IgD-negative memory B cell (primary cell): ENCODE results near the gene AGXT. TPM values are rescaled to one million over a fixed set of nuclear protein-coding genes. Genes with fewer than 3 reads are reported as not detected.
A peak's percentile ranks its signal among the peaks of the same experiment; 100 is the strongest.
"Not testable (repeated sequence)": the region's sequence is repeated elsewhere in the genome, so short reads cannot be mapped to it uniquely, and the experiment has no call there.

Experiments used
- H3K27ac Mint-ChIP-seq, 3 donors: one replicate each; pipeline ENCODE4 v1.8.0; 2020 to 2022; ENCODE audit warnings: mild to moderate bottlenecking in 3 of 3, mixed read lengths in 3 of 3, moderate library complexity in 1 of 3
- H3K27me3 Mint-ChIP-seq: one replicate; pipeline ENCODE4 v1.8.0; 2021; ENCODE audit warnings: mixed read lengths
- H3K36me3 Mint-ChIP-seq: one replicate; pipeline ENCODE4 v1.8.0; 2020; ENCODE audit warnings: mild to moderate bottlenecking, mixed read lengths
- H3K4me1 Mint-ChIP-seq, 3 donors: one replicate each; pipeline ENCODE4 v1.8.0; 2020 to 2022; ENCODE audit warnings: mixed read lengths in 3 of 3, mild to moderate bottlenecking in 1 of 3
- H3K4me3 Mint-ChIP-seq, 4 donors: one replicate each; pipeline ENCODE4 v1.8.0; 2020 to 2022; ENCODE audit warnings: mild to moderate bottlenecking in 4 of 4, mixed read lengths in 4 of 4, moderate library complexity in 3 of 4
- H3K9me3 Mint-ChIP-seq, 3 donors: one replicate each; pipeline ENCODE4 v1.8.0; 2020 to 2021; ENCODE audit warnings: mixed read lengths in 3 of 3, mild to moderate bottlenecking in 1 of 3
- polyA plus RNA-seq: library from polyadenylated mRNA; unstranded; fragments of 300-500 nt; fragmentation: Illumina TruSeq; gene quantifications from one replicate; pipeline ENCODE4 v1.2.3, GENCODE V29; 2021

Gene AGXT
- polyA plus RNA-seq, 1 donor from 2014 or later, result not detected

DNA sequence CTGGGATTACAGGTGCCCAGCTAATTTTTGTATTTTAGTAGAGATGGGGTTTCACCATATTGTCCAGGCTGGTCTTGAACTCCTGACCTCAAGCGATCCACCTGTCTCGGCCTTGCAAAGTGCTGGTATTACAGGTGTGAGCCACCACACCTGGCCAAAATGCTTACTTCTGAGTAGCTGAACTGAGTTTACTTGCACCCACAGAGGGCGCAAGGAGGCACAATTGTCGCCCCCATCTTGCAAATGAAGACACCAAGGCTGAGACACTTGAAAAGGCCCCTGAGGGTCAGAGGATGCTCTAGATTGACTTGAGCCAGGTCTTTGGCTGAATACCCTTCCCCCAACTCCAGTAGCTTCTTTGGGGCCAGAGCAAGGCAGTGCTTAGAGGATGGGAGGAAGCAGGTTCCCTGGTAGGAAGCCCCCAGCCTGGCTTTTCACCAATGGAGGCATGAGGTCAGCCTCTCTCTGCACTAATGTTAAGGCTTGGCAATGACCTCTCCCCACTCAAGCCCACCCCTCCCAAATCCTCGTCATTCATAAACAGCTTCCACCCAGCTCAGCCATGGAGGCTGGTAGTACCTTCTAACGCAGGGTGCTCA lies 34.1 kb upstream of the AGXT start:
- Mint-ChIP-seq H3K27ac (peak overlapping the region in 1 of 3 donors; percentile 64), H3K4me1 (peaks cover 0 to 2% (median 2%) of the 10 kb centered on the region in 3 donors), H3K27me3 (peaks cover 9% of the 10 kb centered on the region), H3K4me3 (no peak overlapping the region), H3K9me3 (no peaks in the 10 kb centered on the region), H3K36me3 (peaks cover 1% of the 10 kb centered on the region)

DNA sequence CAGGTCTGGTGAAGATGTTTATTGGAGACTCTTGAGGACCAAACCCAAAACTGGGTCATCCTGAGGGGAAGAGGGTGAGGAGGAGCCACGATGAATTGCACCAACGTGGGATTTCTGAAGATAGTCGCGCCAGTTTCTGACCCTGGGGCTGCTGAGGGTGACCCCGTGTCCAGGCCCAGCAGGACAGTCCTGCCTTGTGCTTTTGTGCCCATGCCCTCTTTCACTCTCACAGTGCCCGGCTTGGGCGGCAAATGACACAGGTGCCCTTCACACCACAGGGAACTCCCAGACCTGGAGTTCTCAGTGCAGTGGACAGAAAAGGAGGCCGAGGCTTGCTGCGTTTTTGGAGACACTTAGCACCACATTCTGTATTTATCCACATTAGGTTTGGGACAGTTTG lies 33.1 kb upstream of the AGXT start:
- H3K4me3 Mint-ChIP-seq, result peak overlapping the region in 1 of 4 donors; percentile 17
- H3K36me3 Mint-ChIP-seq, result peaks cover 1% of the 10 kb centered on the region
- peaks cover 0 to 2% (median 2%) of the 10 kb centered on the region in 3 donors for H3K4me1 Mint-ChIP-seq
- peak overlapping the region in 2 of 3 donors; percentile 32 to 76 for H3K27ac Mint-ChIP-seq
- peaks cover 10% of the 10 kb centered on the region for H3K27me3 Mint-ChIP-seq
- H3K9me3 Mint-ChIP-seq, result no peaks in the 10 kb centered on the region

DNA sequence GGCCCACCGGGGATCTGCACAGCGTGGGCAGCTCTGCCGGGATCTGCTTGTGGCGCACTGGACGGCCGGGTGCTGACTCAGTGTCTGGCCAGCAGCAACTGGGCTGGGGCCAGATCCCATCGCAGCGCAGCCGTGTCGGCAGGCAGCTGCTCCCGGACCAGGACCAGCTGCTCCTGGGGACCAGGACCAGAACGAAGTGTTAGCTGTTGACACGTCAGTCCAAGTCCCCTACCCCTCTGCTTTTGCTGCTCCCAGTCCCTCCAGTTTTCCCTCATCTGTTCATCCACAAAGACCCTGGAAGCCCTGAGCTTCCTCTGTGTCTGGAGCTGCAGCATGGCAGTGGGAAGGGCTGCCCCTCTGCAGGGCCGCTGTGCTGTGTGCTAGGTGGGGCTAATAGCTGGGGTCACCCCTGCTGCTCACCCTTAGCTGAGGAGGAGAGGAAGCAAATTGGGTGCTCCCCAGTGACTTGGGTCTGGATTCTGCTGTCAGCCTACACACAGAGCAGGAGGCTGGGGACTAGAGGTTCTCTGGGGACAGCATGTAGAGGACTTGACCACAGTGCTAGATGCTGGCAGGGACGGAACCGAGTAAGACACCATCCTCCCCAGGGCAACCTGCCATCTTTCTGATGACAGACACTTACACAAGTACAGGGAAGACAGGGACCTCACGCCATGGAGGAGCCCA lies 31.7 kb upstream of the AGXT start:
- Mint-ChIP-seq H3K36me3 (peaks cover 1% of the 10 kb centered on the region), H3K9me3 (no peaks in the 10 kb centered on the region), H3K27ac (no peak overlapping the region), H3K27me3 (peaks cover 10% of the 10 kb centered on the region), H3K4me1 (peaks cover 0 to 2% (median under 1%) of the 10 kb centered on the region in 3 donors), H3K4me3 (no peak overlapping the region)

DNA sequence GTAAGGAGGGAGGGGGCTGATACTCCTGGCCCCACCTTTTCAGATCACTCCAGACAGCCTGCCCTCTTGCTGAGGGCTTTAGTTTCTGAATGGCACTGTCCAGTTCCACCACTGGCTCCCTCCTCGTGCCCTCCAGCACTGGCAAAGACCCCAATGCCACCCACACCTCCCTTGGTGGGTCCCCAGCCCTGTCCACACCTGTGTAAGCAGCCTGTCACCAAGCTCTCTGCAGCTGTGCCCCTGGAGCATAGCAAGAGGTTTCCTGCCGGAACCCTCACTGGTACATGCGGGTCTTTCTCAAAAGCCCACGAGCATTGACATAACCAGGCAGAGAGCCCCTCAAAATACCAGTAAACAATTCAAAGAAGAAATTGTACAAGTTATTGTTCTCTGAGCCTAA lies 31.0 kb upstream of the AGXT start:
- Mint-ChIP-seq H3K4me3 (no peak overlapping the region), H3K27me3 (peaks cover 10% of the 10 kb centered on the region), H3K36me3 (peaks cover 1% of the 10 kb centered on the region), H3K9me3 (peaks cover 0 to 2% (median 0%) of the 10 kb centered on the region in 3 donors), H3K4me1 (peaks cover 0 to 2% (median 0%) of the 10 kb centered on the region in 3 donors), H3K27ac (peak overlapping the region in 1 of 3 donors; percentile 30)

DNA sequence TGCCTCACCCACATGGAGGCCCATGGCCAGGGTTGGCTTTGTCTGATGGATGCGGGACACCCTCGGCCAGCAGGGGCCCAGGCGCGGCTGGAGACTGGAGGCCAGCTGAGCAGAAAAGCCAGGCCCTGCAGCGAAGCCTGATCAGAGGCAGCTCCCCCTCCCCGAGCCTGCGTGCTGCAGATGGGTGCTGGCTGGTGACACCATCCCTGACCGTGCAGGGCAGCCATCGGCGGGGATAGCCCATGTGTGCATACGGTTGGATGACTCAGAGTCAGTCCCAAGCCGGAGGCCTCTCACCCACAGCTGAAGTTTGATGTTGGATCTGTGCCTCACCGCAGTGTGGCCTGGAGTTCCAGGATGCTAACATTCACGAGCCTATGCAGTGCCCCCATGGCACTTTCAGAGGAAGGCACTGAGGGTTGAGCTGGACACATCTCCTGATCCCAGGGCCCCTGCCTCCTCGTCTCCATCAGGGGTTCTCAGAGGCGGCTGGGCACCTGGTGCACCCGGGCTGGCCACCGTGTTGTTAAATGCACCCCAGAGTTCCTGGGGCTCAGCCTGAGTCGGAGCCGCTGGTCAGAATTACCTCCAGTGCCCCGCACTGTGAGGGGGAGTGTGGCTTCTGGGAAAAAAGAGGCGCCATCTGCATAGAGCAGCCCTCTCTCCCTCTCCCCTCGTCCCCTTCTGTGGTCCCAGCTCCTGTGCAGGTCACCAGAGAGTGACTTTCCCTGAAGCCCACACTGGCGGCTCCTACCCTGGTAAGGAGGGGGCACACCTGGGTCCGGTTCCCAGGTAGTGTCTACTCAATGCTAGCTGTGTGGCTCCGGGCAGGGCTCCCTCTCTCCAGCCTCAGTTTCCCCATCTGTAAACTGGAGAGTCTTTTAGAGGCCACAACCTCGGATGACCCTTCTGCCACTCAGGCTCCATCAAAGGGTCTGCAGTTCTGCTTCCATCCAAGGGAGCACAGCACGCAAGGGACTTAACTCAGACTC lies 29.2 kb upstream of the AGXT start:
- peaks cover 10% of the 10 kb centered on the region for H3K27me3 Mint-ChIP-seq
- no peak overlapping the region for H3K27ac Mint-ChIP-seq

DNA sequence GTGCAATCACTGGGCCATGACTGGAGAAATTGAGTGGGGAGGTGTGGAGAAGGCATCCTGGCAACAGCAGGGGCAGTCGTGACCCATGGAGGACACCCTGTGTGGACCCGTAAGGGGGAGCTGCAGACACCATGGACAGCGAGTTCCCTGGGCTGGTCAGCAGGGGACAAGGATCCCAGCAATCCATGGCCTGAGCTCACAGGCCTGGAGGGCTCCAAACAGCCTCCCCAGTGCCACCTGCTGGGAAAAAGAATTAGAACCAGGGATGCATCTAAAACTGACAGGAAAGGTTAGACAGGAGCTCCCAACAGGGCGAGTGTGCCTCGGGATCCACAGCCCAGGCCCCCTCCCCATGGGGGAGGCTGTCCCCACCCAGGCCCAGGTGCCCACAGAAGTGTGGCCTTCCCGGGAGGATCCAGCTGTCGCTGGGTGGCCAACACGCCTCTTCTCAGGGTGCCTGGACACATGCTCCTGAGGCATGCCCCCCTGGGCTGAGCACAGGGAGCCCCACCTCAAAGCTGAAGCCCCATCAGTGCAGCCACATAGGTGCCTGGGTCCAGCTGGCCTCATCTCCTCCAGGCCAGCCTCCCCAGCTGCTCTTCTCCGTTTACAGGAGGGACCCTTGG lies 28.1 kb upstream of the AGXT start:
- no peak overlapping the region for H3K27ac Mint-ChIP-seq

More for the DNA sequence above, 29.2 kb upstream of the AGXT start:
- H3K9me3 Mint-ChIP-seq, result peaks cover 0 to 2% (median 0%) of the 10 kb centered on the region in 3 donors
- peaks cover 0 to 2% (median 0%) of the 10 kb centered on the region in 3 donors for H3K4me1 Mint-ChIP-seq
- peaks cover 1% of the 10 kb centered on the region for H3K36me3 Mint-ChIP-seq
- H3K4me3 Mint-ChIP-seq, result no peak overlapping the region

DNA sequence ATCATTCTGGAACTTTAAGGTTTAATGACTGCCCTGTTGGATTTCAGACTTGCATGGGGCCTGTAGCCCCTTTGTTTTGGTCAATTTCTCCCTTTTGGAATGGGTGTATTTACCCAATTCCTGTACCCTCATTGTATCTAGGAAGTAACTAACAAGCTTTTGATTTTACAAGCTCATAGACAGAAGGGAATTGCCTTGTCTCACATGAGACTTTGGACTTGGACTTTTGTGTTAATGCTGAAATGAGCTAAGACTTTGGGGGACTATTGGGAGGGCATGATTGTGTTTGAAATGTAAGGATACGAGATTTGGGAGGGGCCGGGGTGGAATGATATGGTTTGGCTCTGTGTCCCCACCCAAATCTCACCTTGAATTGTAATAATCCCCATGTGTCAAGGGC lies 22.3 kb upstream of the AGXT start:
- H3K27me3 Mint-ChIP-seq, H3K4me1 Mint-ChIP-seq, H3K36me3 Mint-ChIP-seq, H3K9me3 Mint-ChIP-seq, H3K4me3 Mint-ChIP-seq, H3K27ac Mint-ChIP-seq: not testable (repeated sequence)

More for the DNA sequence above, 28.1 kb upstream of the AGXT start:
- Mint-ChIP-seq H3K36me3 (peaks cover 6% of the 10 kb centered on the region), H3K27me3 (peaks cover 10% of the 10 kb centered on the region), H3K4me1 (no peaks in the 10 kb centered on the region), H3K9me3 (peaks cover 0 to 3% (median 2%) of the 10 kb centered on the region in 3 donors), H3K4me3 (no peak overlapping the region)

DNA sequence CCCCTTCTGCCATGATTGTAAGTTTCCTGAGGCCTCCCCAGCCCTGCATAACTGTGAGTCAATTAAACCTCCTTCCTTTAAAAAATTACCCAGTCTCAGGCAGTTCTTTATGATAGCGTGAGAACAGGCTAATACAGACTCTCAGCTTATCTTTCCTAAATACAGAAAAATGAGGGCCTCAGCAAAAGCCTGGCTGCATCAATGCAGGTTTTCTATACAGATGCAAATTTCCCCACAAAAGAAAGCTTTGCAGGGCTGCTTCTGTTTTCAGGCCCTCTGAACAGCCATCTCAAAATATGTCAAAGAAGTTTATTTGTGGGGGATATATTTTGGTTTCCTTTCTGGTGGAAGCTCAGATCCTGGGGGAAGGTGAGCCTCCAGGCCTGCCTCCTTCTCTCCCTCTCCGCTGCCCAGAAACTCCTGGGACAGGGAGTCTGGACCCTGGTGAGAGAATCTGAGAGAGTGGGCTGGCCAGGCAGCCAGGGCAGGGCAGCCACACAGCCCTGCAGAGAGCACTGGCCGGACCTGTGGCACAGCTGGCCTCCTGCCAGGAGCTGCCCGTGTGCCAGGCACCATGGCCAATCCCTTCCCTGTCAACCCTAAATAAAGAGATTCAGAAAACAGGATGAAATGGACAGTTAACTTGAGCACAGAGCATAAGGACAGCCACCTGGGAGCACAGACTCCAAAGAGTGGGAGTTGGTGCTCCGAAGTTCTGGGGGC lies 21.6 kb upstream of the AGXT start:
- peaks cover 2% of the 10 kb centered on the region for H3K27me3 Mint-ChIP-seq
- no peaks in the 10 kb centered on the region for H3K4me1 Mint-ChIP-seq
- H3K27ac Mint-ChIP-seq, result peak overlapping the region in 1 of 3 donors; percentile 74
- peaks cover 0 to 3% (median 2%) of the 10 kb centered on the region in 3 donors for H3K9me3 Mint-ChIP-seq
- peaks cover 6% of the 10 kb centered on the region for H3K36me3 Mint-ChIP-seq
- no peak overlapping the region for H3K4me3 Mint-ChIP-seq

DNA sequence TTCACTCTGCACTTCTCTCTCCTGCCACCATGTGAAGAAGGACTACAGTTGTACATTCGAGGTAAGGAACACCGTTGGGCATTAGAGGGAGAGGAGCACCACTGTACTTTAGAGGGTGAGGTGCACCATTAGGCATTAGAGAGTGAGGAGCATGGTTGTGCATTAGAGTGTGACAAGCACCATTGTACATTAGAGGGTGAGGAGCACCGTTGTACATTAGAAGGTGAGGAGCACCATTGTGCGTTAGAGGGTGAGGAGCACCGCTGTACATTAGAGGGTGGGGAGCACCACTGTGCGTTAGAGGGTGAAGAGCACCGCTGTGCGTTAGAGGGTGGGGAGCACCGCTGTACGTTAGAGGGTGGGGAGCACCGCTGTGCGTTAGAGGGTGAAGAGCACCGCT lies 20.8 kb upstream of the AGXT start:
- Mint-ChIP-seq H3K36me3 (peaks cover 6% of the 10 kb centered on the region), H3K27ac (no peak overlapping the region), H3K9me3 (peaks cover 0 to 3% (median 0%) of the 10 kb centered on the region in 3 donors), H3K4me1 (no peaks in the 10 kb centered on the region), H3K27me3 (peaks cover 2% of the 10 kb centered on the region), H3K4me3 (no peak overlapping the region)

DNA sequence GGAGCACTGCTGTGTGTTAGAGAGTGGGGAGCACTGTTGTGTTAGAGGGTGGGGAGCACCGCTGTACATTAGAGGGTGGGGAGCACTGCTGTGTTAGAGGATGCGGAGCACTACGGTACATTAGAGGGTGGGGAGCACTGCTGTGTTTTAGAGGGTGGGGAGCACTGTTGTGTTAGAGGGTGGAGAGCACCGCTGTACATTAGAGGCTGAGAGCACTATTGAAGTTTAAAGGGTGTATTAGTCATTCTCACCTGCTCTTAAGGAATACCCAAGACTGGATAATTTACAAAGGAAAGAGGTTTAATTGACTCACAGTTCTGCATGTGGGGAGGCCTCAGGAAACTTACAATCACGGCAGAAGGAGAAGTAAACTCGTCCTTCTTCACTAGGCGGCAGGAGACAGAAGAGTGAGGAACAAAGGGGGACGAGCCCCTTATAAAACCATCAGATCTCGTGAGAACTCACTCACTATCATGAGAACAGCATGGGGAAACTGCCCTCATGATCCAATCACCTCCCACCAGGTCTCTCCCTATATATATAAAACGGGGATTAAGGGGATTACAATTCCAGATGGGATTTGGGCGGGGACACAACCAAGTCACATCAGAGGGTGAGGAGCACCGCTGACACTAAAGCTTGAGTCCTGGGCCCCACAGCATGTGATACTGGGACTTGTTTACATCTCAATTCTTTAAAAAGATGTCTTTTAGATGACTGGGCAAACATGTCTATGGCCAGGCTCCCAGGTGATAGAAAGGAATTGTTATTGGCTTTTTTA lies 19.5 kb upstream of the AGXT start:
- Mint-ChIP-seq H3K36me3 (peaks cover 6% of the 10 kb centered on the region), H3K4me1 (peaks cover 0 to under 1% (median 0%) of the 10 kb centered on the region in 3 donors), H3K9me3 (peaks cover 0 to 3% (median 0%) of the 10 kb centered on the region in 3 donors), H3K4me3 (no peak overlapping the region), H3K27me3 (peaks cover 2% of the 10 kb centered on the region), H3K27ac (no peak overlapping the region)

DNA sequence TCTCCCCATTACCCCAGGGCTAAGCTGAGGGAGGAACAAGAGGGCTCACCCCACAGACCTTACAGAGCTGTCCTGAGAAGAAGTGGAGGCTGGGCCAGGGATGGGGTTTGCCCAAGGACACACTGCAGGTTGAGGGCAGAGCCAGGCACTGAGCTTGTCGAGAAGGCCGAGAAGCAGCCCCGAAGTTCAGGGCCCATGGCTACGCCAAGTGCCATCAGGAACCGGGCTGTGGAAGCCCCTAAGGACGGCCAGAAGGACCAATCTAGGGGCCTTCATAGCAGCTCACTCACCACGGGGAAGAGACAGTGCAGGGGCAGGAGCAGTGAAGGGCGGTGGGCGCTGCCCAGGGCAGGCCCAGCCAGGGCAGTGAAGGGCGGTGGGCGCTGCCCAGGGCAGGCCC lies 18.6 kb upstream of the AGXT start:
- H3K9me3 Mint-ChIP-seq, result peaks cover 0 to 5% (median 3%) of the 10 kb centered on the region in 3 donors
- no peak overlapping the region for H3K4me3 Mint-ChIP-seq
- no peak overlapping the region for H3K27ac Mint-ChIP-seq
- H3K36me3 Mint-ChIP-seq, result peaks cover 2% of the 10 kb centered on the region
- H3K4me1 Mint-ChIP-seq, result peaks cover 0 to 2% (median 0%) of the 10 kb centered on the region in 3 donors
- peaks cover 2% of the 10 kb centered on the region for H3K27me3 Mint-ChIP-seq

DNA sequence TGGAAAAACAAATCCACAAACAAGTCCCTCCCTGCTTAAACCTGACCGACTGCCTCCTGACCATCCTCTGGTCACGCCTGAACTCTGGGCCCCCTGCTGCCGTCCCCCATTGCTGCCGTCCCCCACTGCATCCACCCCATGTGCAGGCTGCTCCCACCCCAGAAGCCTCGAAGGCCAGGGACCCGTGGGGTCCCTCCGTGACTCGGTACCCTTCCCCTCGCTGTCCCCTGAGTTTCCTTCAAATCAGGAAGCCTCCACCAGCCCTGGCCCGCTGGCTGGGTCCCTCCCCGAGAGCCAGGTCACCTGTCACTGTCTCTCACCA lies 17.9 kb upstream of the AGXT start:
- Mint-ChIP-seq H3K9me3 (peaks cover 0 to 5% (median 1%) of the 10 kb centered on the region in 3 donors), H3K4me3 (no peak overlapping the region), H3K27me3 (peaks cover 2% of the 10 kb centered on the region), H3K36me3 (no peaks in the 10 kb centered on the region), H3K4me1 (peaks cover 0 to 2% (median 0%) of the 10 kb centered on the region in 3 donors), H3K27ac (no peak overlapping the region)

DNA sequence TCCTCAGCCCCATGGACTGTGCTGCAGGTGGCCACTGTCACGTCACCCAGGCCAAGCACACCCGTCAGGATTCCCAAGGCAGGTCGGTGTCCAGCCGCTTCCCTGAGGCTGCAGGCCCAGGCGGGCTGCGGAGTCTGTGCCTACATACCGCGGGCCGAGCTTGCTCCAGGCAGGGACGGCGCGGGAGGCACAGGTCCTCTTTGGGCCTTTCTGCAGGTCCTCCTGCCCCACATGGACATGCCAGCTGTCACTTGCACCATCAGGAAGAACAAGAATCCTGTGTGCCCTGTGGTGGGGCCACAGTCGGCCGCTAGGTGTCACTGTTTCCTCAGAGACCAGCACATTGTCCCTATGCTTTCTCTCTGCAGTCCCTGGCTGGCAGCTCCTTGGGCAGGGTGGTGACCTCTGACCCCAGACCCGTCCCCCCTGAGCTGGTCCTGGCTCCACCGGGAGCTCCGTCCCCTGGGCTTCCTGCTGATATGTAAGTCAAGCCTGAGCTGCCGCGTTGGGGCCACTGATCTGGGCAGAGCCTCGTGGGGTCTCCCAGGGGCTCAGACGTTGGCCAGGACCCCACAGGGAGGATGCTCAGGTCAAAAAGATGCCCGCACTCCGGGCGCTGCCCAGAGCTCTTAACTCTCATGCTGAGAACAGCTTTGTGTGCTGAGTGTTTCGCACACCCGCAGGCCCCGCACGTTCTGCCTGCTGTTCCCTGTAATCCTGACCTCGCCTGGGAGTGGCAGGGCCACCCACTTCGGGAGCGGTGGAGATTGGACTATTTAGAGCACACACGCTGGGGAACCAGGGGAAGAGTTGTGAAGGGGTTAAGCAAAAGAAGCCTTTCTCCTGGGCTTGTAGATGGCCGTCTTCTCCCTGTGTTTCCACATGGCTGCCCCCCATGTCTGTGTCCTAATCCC lies 17.3 kb upstream of the AGXT start:
- Mint-ChIP-seq H3K9me3 (peaks cover 0 to 5% (median 1%) of the 10 kb centered on the region in 3 donors), H3K27me3 (peaks cover 2% of the 10 kb centered on the region), H3K36me3 (no peaks in the 10 kb centered on the region), H3K4me3 (no peak overlapping the region), H3K4me1 (peaks cover 0 to 2% (median 0%) of the 10 kb centered on the region in 3 donors), H3K27ac (peak overlapping the region in 1 of 3 donors; percentile 16)
